SW 1271 (cell line): ENCODE data around the gene DNAH1.

ENCODE experiments used
- DNase-seq, 2 experiments: peaks; one replicate each; lab custom pipeline; 2025; lab: John Stamatoyannopoulos, UW

The DNAH1 gene

DNA sequence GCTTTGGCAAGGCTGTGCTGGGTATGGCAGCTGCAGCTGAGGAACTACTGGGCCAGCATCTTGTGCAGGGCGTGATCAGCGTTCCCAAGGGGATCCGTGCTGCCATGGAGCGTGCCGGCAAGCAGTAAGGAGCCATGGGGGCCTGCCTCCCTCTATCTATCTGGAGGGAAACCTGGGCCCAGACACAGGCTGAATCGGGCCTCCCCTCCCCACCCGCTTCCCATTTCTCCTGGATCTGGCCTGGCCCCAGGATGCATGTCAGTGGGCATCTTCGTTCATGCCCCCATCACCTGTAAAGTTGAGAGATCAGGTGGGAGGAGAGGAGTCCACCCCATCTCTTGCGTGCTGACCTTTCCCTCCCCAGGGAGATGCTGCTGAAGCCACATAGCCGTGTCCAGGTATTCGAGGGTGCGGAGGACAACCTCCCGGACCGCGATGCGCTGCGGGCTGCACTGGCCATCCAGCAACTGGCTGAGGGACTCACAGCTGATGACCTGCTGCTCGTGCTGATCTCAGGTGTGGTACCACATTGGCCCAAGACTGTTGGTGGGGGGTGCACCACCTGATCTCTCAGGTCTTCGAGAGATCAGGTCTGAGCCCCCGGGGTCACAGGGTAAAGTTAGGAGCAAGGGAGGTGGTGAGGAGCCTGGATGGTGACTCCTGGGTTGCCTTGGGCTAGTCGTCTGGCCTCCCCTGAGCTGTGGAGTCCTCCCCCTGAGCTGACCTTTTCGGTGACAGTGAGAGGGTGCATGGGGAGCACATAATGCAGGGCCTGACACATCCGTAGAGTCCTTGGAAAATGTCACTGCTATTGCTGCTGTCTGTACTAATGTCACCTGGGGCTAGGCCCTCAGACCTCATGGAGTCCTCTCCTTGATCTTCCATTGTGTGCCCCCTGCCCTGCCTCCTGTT lies 25.3 kb upstream of the DNAH1 start:
- DNase-seq = no peak

DNA sequence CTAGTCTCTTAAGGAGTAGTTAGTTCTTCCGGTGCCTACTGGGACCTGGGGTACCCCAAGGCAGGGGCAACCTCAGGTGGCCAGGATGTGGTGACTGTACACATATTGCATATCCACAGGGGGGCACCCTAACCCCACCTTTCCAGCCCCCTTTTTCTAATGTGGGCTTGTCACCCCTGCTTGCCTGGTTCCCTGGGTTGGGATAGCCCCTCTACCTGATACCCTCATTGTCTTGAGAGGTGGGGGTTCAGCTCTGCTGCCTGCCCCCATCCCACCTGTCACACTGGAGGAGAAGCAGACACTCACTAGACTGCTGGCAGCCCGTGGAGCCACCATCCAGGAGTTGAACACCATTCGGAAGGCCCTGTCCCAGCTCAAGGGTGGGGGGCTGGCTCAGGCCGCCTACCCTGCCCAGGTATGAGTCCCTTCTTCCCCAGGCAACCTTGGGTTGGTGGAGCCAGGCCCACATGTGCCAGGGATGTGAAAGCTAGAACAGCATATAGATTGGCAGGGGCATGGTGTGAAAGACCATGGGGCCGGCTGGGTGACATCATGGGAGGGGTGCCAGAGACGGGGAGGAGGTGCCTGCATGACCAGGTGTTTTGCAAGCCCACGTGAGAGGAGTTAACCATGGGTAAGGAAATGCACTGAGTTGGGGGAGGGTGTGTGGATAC lies 24.5 kb upstream of the DNAH1 start:
- DNase-seq = no peak

DNA sequence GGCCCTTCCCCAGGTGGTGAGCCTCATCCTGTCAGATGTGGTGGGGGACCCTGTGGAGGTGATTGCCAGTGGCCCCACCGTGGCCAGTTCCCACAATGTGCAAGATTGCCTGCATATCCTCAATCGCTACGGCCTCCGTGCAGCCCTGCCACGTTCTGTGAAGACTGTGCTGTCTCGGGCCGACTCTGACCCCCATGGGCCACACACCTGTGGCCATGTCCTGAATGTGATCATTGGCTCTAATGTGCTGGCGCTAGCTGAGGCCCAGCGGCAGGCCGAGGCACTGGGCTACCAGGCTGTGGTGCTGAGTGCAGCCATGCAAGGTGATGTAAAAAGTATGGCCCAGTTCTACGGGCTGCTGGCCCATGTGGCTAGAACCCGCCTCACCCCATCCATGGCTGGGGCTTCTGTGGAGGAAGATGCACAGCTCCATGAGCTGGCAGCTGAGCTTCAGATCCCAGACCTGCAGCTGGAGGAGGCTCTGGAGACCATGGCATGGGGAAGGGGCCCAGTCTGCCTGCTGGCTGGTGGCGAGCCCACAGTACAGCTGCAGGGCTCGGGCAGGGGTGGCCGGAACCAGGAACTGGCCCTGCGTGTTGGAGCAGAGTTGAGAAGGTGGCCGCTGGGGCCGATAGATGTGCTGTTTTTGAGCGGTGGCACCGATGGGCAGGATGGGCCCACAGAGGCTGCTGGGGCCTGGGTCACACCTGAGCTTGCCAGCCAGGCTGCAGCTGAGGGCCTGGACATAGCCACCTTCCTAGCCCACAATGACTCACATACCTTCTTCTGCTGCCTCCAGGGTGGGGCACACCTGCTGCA lies 23.7 kb upstream of the DNAH1 start:
- no peak for DNase-seq

DNA sequence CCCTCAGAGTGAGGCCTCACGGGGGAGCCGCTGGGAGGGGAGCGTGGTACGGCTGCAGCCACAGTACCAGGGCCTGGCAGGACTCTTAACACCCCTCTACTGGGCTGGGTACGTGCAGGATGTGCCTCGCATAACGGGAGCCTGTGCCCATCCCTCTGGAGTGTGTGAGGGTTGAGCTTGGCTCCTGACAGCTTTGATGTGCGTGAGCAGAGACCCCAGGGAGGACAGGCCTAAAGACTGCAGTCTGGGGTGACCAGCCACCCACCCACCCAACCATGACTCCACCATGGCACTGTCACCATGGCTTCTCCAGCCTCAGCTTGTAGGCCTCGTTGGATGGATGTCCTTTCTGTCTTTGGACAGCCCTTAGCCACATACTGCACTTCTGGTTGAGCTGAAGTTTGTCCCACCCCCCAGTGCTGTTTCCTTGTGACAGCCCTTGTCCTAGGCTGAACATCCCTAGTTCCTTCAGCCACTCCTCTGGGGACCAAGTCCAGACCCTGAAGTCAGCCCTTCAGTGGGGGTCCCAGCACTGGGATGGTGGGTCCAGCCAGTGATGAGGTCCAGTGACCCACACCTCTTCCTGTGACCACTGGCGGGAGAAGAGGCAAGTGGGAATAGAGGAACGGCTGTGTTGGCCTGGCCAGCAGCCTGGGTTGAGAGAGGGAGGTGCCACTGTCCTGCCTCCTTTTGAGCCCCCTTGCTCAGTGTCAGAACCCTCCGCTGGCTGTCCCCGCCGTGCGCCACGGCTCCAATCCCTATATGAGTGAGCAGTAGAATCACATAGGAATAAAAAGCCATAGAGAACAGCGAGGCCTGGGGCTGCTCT lies 22.4 kb upstream of the DNAH1 start:
- DNase-seq = no peak

DNA sequence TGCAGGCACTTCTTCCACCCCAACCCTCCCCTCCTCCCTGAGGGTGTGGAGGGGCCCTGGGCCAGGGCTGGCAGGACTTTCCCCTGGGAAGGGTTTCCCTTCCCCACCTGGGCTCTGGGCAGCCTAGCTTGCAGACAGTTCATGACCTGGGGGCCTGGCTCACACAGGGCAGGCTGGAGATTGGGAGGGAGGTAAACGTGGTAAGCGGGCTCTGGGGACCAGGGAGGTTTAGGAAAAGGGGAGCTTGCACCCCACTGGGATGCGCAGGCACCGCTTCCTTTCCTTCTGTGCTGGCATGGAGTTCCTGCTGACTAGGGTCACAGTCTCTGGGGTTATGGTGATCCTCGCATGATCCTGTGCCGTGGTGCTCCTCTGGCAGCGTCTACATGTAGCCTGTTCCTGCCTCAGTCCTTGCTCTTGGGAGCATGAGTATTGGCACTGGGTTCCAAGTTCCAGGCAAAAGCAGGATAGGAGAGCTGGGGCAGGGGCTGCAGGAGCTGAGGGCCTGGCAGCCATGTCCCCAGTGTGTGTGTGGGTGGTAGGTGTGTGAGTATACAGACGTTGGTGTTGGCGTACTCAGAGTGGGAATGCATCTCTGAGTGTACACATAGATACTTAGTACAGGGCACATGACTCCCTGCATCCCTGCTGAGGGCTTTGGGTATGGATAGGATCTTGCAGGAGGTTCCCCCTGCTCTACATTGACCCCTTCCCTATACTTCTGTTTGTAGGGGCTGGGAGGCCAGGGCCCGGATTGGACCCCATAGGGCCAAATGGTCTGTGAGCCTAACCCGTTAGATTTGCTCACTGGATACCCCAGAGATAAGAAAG lies 21.6 kb upstream of the DNAH1 start:
- DNase-seq = no peak

DNA sequence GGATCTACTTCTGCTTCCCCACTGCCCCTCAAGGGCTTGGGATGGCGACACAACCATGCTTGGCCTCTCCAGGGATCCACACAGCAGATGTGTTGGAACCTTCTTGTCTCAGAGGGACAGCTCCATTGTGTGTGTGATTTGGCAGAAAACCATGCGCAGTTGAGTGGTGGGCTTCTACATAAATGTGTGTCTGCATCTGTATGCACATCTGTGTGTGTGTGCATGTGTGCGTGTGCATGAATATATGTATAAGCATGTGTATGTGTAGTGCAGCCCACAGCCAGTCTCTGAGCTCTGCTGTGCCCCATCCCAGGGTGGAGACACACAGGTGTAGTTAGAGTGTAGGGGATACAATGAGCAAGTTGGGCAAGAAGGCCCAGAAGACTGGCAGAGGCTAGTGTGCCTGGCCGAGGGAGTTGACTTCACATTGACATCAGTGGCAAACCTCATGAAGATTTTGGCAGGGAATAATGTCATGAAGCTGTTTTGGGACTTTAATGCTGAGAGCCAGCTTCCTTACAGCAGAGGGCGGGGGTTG lies 20.4 kb upstream of the DNAH1 start:
- no peak for DNase-seq

DNA sequence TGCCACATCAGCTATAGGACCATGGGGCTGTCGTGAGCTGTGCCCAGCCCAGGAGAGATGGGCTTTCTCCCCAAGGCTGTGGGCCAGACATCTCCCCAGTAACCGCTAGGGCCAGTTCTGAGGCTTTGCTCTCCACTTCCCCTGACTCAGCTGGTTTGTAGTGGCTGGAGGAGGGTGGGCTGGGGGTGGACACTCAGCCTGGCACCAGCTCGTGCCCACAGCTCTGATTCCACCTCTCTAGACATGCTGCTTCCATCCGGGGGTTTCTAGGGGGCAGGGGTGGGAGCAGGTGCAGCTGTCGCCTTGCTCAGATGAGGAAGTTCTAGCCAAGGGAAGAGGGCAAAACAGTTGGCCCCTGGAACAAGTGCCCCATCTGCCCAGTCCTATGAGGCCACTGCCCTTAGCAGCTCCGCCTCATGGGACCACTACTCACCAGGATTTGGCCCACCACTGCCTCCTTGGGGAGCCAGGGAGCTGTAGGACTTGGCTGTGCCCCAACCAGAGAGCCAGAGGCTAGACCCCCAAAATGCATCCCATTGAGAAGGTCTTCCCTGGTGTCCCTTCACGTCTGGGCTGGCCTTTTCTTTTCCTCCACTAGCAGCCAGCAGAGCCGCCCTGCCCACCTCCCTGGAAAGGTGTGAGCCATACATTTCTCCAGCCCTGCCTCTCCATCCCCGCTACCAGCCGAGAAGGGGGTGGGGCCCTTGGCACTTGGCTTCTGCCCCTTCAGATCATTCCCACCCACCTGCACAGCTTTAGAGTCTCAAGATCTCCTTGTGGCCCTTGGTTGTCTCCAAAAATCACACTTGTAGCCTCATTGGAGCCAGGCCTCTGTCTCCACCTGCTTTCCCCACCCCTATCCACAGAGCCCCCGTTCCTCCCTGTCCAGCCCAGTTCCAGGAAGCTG lies 18.6 kb upstream of the DNAH1 start:
- no peak for DNase-seq

DNA sequence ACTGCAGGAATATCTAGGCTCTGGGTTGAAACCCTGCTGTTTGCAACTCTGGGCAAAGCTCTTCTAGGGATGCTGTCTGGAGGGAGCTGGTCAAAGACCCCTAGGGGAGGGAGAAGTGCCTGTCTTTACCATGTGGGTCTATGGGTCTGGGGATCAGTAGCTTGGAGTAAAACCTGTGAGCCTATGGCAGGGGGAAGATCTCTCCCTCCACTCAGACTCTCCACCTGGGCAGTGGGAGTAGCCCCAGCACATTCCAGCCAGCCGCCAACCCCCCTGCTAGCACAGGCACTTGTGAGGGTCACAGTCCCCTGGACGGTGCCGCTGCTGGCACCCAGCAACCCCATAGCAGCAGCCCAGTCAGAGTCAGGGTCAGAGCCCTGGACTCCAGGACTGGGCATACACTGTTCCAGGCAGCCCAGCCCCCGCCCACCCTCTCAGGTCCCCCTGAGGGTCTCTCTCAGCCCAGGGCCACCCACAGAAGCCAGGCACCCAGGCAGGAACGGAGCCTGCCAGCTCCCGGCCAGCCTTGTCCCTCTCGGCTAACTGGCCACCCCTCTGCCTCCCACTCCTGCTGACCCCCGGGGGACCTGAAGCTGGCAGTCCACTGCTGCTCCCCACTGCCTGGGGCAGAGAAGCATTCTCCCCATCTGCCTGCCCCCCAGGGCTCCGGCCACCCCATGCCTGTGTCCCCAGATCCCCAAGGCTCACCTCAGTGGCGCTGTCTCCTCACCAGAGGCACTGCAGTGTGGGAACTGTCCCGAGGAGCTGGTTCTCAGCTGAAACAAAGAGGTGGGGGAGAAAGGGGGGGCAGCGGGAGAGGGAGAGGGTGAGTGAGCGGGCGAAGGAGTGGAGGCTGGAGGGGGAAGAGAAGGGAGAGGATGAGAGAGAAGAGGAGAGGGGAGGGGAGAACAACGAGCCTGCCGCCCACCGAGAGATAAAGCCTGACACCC lies 17.7 kb upstream of the DNAH1 start:
- DNase-seq = no peak

DNA sequence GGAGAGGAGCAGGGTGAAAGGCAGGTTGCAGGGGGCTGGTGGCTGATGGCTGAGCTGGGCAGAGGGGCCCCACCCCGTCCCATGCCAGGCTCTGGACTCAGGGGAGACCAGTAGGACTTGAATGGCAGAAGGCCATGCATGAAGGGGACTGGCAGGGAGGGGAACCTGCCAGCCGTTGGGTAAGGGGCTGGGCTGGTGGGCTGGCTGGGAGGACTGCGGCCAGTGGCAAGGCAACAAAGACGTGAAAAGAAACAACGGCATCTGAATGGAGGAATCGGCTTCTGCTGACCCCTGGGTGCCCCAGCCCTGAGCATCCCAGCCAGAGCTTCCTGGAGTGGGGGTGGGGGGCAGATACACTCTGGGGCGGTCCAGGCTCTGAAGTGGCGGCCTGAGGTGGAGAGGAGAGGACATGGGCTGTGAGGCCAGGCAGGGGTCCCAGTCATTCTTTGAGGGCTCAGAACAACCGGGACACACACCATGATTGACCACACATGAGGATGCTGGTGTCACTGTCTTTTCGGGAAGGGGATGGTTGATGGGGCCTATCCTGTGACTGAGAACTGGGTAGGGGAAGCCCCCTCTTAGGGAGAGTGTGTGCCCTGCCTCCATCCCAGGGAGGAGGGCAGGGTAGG lies 16.8 kb upstream of the DNAH1 start:
- DNase-seq = no peak

DNA sequence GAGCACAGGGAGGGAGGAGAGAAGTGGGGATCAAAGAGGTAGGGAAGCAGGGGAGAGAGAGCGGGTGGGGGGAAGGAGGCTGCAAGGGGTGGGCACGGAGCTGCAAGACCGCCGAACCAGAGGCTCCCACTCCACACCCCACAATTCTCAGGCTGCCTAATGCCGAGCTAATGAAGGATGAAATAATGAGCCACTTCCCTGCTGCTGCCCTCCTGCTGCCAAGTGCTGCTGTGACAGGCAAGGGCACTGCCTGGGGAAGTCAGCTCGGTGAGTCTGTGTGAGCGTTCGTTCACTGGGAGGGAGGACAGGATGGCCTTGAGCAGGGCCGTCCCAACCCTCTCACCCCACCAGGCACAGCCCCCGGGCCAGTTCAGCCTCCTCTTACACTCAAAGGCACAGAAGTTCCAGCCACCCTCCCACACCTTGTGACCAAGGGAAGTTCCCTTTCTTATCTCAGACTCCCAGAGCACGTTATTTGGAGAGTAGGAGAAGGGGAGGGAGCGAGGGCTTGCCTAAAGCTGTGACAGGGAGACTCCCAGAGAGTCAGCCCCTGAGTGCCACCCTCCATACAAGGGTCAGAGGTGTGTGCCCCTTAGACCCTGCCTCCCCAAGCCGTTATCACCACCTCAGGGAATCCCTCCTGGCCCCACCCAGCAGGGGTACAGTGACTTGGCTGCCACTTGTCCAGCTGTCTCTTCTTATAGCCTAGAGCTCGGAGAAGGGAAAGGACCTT lies 16.1 kb upstream of the DNAH1 start:
- DNase-seq = no peak

DNA sequence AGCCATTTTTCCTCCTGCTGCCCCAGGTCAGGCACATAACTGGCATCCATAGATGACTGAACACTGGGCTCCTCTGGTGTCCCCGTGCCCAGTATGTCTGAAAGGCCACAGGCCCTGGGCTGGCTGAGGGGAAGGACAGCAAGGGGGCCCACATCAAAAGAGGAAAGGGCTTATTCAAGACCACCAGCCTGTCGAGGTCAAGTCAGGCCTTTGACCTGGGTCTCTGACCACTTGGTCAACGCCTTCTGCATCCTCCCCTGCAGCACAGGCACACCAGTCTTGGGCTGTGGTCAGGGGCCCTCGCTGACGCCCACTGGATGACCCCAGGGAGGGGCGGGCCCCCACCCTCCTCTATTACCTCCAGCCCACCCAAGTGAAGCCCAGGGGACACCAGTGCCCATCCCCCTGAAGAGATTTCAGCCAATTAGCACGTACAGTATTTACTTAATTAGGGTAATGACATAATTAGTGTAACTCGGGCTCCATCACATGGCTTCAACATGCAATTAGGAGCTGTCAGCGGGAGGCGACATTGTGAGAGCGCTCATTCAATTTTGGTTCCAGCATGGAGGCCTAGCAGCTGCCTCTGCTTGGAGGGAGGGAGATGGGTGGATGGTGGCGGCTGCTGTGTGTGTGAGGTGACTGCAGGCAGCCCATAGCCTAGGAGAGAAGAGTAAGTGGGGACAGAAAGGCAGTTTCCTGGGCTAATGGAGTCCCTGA lies 13.5 kb upstream of the DNAH1 start:
- DNase-seq = no peak

DNA sequence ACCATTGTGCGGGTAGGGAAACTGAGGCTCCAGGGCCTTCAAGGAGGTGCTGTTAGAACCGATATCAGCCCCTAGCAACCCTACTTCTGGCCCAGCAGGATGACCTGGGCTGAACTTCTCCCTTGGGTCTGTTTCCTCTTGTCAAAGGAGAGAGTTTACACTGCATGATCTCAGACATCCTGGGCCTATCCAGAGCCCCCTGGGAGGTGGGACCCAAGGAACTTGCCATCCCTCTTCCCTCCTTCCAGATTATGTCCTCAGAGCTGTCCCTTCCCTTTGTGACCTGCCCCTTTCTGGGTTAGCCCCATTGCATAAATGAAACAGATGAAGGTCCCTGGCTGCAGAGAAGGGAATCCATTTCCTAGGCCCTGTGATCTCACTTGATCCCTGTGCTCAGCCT lies 12.3 kb upstream of the DNAH1 start:
- DNase-seq = no peak

DNA sequence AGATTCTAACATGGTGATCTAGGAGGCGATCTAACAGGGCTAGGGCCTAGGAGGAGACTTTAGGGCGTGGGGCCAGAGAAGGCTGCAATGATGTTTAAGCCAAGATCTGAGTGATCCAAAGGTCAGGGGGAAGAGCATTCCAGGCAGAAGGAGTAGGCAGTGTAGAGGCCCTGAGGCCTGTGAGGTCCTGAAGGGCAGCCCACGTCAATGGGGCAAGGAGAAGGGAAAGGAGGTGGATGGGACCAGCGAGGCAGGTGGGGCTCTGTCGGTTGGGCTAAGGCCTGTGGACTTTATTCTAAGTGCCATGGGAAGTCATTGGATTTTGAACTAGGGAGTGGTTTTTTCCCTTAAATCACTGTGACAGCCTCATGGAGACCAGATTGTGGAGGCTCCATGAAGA lies 10.2 kb upstream of the DNAH1 start:
- DNase-seq = no peak

DNA sequence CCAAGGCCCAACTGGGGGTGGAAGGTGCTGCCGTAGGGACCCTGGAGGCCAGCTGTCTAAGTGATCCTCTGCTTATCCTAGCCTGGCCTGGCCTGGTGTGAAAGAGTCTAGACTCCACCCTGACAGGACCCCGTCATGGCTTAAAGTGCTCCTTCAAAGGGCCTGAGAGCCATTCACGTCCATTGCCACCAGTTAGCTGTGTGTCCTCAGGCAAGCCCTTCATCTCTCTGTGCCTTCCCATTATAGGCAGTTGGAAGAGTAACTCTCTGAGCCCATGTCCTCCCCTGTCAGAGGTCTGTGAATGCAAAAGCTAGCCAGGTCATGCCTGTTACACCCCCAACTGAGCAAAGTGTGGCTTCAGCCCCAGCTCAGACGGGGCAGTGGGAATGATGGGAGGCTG lies 9.1 kb upstream of the DNAH1 start:
- no peak for DNase-seq

DNA sequence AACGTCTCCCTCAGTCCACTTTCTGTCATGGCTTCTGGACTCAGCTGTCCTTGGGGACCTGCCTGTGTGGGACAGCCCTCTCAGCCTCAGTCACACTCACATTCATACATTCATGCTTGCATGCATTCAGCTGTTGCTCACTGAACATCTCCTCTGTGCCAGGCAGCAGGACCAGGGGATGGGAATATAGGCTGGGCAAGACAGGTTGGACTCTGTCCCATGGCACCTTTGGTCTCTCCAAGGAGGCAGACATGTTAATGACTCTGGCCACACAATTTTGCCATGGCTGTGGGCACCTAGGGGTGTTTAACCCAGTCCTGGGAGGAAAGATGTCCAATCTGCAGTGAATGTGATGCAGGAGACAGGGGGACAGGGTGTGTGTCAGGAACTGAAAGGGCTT lies 7.8 kb upstream of the DNAH1 start:
- DNase-seq = no peak

DNA sequence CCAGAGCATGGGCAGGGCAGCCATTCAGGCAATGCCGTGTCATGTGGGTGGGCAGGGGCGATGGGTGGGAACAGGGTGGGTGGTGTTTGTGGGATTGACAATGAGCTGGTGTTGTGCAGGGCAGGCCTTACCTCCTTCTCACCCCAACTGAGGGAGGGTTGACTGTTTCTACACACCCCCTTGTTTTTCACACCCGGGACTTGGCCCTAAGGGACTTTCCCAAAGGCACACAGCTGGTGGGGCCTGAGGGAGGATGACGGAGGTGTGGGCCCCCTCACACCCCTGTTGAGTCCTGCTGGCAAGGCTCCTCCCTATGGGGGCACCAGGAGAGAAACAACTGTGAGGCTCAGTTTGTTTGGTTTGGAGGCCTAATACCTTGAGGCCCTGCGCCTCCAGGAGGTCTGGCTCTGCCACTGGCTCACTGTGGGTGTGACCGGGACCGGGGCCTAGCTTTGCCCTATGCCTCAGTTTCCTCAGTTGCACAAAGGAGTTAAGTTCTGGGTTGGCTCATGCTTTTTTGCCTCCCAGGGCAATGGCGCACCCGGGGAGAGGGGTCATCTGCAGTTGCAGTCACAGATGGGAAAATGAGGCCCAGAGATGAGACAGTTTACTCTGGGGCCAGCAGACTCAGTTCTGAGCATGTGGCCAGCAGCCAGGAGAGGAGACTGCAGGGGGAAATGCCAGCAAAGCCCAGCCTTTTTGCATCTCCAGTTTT lies 5.1 kb upstream of the DNAH1 start:
- no peak for DNase-seq
